Urinary bladder (tissue), 4 donors: ENCODE data around the gene DVL2. TPM values are rescaled to one million over a fixed set of nuclear protein-coding genes. Genes with fewer than 3 reads are reported as not detected.

Source experiments
- DNase-seq: peaks from one replicate; pipeline ENCODE4 v3.0.0-alpha.2; 2015; ENCODE audit errors: extremely low spot score
- H3K27ac ChIP-seq: one replicate; pipeline ENCODE4 v1.5.1; 2013; ENCODE audit warnings: low read depth, mild to moderate bottlenecking, moderate library complexity
- H3K36me3 ChIP-seq: one replicate; pipeline ENCODE4 v1.6.1; 2013; ENCODE audit warnings: mild to moderate bottlenecking, moderate library complexity; ENCODE audit not compliant: insufficient read depth
- H3K4me1 ChIP-seq: one replicate; pipeline ENCODE4 v1.6.1; 2013; ENCODE audit warnings: mild to moderate bottlenecking, moderate library complexity; ENCODE audit not compliant: insufficient read depth
- H3K4me3 ChIP-seq: one replicate; pipeline ENCODE4 v1.5.1; 2013; ENCODE audit warnings: low read depth, low read length
- WGBS: extraction: QIAGEN DNeasy Blood & Tissue Kit; methylation state at CpG from one replicate; pipeline ENCODE4 v1.1.7; 2013; 5-methylcytosine and 5-hydroxymethylcytosine counted together
- polyA plus RNA-seq: library from polyadenylated mRNA; stranded (reverse); fragments of 200-250 nt; gene quantifications from one replicate; pipeline ENCODE4 v1.2.3, GENCODE V29; 2013
- total RNA-seq: library from RNA; depleted of rRNA; stranded (reverse); fragments of >200 nt; gene quantifications from one replicate; pipeline ENCODE4 v1.2.3, GENCODE V29; 2014
- donor health status: healthy with polysubstance abuse.
- donor health status: healthy.

Gene DVL2
- total and polyA plus RNA-seq, 2 donors: 41.5 to 45.5 TPM

DNA sequence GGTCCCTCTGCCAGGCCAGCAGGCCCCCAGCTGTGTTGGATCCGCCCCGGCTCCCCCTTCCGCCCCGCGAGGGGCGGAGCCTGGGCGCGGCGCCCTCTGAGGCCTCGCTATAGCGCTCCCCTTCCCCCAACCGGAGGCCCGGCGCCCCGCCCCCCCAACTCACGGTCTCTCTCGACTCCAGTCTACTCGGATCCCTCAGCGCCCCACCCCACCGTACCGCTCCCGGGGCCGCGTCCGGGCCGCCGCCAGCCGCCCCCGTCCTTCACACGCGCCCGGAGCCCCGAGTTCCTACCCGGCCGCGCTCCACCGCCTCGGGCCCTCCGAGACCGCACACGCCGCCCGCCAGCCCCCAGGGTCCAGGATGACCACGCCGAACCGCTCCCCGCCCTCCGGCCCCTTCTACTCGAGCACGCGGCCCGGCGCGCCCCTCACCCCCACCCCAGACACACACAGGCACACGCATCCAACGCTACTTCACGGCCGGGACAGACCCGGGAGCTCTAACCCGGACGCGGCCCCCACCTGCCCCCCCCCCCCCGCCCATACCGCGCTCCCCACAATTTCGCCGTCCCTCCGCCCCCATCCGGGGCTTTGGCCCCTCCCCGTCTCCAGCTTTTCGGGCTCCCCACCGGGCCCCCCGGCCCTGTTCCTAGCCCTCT, 3.6 kb upstream of the DVL2 start:
- peak overlapping the region; percentile 97 for H3K27ac ChIP-seq
- H3K4me1 ChIP-seq: no peaks in the 10 kb centered on the region
- DNase-seq: no peak
- WGBS: 1% methylated on average over 73 of the region's 73 CpGs
- no peaks in the 10 kb centered on the region for H3K36me3 ChIP-seq
- H3K4me3 ChIP-seq: peak overlapping the region; percentile 92

DNA sequence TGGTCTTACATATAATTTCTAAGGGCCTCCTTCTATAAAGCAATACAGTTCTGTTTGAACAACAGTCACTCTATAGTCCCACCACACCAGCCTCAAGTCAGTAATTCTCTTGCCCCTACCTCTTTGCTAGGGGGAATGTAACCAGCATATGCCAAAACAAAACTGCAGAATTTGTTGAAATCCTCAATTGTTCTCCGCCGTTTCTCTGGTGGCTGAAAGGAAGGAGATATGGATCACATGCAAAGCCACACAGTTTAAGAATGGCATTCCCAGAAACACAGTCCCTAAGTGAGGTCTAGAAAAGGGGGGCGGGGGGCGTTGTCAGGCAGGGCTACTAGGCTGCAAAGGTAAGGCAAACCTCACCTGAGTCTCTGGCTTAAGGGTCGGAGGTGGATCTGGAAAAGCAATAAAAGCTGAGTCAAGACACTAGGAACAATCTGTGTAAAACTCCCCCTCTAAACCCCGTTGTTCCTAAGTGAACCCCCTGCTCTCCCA, 3.0 kb upstream of the DVL2 start:
- 32% methylated on average over 6 of the region's 6 CpGs for WGBS
- no peaks in the 10 kb centered on the region for H3K36me3 ChIP-seq
- H3K27ac ChIP-seq: peak overlapping the region; percentile 97
- peak overlapping the region; percentile 92 for H3K4me3 ChIP-seq
- H3K4me1 ChIP-seq: no peaks in the 10 kb centered on the region
- no peak for DNase-seq

DNA sequence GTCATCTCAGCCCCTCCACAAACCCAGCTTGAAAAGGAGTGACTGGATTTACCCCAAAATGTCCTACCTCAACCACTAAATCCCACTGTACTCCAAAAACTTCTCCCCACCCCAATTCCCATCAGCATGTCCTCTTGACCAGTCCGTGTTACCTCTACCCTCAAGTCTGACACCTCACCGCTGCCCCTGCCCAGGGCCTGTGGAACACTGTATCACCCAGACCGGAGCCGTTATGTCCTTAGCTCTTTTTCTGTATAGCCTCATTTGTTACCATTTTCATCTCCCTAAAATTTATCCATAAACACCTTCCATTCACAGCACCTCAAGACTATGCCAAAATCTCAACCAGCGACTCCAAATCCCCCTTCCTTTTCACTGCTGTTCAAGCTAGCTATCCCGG, 2.5 kb upstream of the DVL2 start:
- no peak for DNase-seq
- Histone ChIP-seq H3K27ac (no peak overlapping the region), H3K4me1 (no peaks in the 10 kb centered on the region), H3K36me3 (no peaks in the 10 kb centered on the region), H3K4me3 (no peak overlapping the region)
- 85% methylated on average over 6 of the region's 6 CpGs for WGBS

DNA sequence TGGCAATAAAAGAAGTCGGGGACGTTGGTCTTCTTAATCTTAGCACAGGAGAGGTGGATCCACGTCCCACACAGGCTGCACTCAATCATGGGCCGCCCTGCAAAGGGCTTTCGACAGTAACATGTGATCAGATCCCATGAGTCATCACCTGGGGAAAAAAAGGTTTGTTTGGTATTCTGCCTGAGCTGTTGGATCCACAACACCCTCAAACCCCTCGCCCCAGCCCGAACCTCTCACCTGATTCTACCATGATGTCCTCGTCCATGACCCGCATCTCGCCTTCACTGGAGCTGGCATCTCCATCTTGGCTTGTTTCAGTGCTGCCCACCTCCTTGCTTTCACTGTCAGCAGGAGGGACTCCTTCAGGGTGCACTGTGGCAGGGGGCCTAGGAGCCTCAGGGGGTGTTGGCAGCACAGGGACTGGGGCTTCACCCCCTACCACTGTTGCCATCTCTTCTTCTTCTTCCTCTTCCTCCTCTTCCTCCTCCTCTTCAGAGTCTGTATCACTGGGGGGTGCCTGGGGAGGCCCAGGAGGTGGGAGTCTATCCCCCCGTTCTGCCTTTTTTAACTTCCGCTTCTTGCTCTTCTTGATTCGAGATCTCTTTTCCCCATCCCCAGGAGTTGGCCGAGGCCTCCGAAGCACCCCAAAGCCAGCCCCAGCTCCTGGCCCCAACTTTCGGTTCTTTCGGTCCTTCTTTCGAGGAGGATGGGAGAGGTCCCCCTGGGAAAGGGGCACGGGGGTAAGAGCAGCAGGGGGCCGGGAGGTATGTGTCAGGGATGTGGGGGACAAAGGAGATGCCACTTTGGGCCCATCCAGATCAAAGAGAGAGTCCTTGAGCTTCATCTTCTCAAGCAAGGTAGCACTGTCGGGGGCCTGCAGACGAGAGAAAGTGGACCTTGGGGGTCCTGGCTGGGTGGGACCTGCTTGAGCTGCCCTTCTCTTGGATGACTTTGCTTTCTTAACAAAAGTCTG, 1.7 kb upstream of the DVL2 start:
- Histone ChIP-seq H3K27ac (no peak overlapping the region), H3K36me3 (no peaks in the 10 kb centered on the region), H3K4me1 (no peaks in the 10 kb centered on the region), H3K4me3 (no peak overlapping the region)
- no peak for DNase-seq
- WGBS: 83% methylated on average over 22 of the region's 22 CpGs

DNA sequence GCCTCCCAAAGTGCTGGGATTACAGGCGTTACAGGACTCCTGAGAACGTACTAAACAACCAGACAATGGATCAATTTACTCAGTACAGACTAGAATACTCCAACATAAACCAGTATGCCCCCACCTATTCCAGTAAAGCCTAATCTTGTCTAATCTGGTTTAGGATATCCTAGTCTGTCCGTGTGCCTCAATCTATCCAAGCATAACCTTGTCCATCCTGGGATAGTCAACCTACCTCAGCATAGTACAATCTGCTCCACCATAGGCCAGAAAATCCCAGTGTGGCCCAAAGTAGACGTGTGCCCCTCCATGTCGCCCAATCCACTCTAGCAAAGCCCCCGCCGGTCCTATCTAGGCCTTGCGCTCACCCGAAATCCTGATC, 625 bp downstream of the DVL2 start:
- Histone ChIP-seq H3K27ac (peak overlapping the region; percentile 90), H3K36me3 (peaks cover 7% of the 10 kb centered on the region), H3K4me3 (peak overlapping the region; percentile 81), H3K4me1 (no peaks in the 10 kb centered on the region)
- no peak for DNase-seq
- 2% methylated on average over 9 of the region's 9 CpGs for WGBS

DNA sequence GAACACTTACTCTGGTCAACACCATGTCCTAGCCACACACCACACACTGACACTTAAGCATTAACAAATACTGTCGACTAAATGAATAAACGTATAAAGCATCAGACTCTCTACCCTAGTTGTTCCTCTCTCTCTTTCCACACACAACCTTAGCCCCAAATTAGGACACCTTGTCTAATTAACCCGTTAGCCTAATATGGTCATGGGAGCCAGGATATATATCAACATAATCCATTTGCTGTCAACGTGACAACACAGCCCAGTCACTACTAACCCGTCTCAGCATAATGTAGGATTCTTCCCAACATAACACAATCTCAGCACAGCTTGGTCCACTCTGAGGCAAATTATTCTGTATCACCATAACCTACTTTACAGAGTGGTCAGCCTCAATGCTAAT, 2.2 kb downstream of the DVL2 start:
- 73% methylated on average over 5 of the region's 5 CpGs for WGBS
- no peak for DNase-seq
- Histone ChIP-seq H3K4me1 (no peaks in the 10 kb centered on the region), H3K27ac (no peak overlapping the region), H3K4me3 (no peak overlapping the region), H3K36me3 (peaks cover 7% of the 10 kb centered on the region)

DNA sequence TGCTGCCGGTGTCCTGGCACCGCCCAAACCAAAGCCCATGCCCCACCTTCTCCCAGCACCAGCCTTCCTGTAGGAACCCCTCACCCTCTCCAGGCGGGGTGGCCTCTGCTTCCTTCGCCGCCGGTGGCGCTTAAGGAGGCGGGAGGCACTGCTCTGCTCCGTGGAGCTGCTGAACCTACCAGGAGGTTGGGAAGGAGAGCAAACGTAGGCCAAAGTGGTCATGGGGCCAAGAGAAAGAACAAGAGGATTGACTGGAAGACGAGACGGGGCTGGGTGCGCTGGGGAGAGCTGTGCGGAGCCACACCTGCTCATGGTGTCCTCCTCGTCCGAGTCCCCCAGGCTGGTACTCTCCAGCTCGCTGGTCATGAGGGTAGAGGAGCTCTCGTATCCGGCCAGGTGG, 4.8 kb downstream of the DVL2 start:
- DNase-seq: no peak
- WGBS: 94% methylated on average over 19 of the region's 19 CpGs
- Histone ChIP-seq H3K27ac (no peak overlapping the region), H3K4me1 (no peaks in the 10 kb centered on the region), H3K36me3 (peaks cover 7% of the 10 kb centered on the region), H3K4me3 (no peak overlapping the region)

DNA sequence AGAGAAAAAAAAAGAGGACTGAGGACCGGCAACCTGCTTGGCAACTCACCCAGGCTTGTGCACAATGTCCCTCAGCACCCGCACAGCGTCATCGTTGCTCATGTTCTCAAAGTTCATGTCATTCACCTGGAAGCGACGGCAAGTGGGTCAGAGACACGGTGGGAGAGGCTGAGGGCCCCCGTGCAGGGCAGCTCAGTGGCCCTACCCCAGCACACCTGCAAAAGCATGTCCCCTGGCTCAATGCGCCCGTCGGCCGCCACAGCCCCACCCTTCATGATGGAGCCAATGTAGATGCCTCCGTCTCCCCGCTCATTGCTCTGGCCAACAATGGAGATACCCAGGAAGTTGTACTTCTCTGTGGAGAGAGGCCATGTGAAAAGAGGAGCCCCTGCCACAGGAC, 5.4 kb downstream of the DVL2 start:
- no peak overlapping the region for H3K4me3 ChIP-seq
- no peak for DNase-seq
- H3K36me3 ChIP-seq: peaks cover 7% of the 10 kb centered on the region
- WGBS: 90% methylated on average over 14 of the region's 14 CpGs
- H3K27ac ChIP-seq: no peak overlapping the region
- no peaks in the 10 kb centered on the region for H3K4me1 ChIP-seq

DNA sequence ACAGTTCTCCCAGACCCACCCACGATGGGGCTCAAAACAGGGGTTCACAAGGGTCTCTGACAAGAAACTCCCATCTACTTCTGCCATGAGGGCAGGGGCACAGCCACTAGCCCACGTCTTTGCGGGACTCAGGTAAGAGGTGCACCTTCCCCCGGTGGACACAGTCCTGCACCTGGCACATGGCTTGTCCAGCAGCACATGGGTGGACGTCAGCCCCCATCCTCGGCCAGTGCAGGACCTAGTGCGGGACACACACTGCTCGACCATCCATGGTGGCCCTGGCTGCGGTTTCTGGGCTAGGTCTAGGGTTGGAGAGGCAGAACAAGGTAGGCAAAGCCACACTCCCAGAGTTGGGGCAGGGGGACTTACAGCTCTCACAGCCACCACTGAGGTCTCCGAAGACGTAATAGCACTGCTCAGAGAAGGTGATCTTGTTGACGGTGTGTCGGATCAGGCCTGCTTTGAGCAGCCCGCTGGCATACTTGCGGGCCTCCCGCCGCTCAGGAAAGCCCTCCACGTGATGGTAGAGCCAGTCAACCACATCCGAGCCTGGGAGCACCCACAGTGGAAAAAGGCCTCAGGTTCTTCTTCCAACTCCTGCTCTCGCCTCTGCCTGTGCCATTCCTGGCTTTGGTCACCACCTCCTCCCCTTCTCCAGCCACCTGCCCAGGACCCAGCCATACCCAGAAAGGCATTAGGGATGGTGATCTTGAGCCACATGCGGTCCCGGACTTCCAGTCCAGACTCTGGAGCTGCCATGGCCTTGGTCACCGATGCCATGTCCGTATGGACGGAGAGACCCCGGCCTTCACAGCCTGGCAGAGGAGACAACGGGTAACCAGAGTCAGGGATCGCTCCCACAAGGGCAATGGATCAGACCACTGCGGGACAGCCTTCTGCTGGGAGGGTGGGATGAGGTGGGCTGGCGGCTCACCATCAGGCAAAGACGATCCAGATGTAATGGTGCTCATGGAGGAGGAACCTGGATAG, 7.3 kb downstream of the DVL2 start:
- Histone ChIP-seq H3K36me3 (peaks cover 7% of the 10 kb centered on the region), H3K27ac (no peak overlapping the region), H3K4me3 (no peak overlapping the region), H3K4me1 (no peaks in the 10 kb centered on the region)
- 92% methylated on average over 31 of the region's 31 CpGs for WGBS
- DNase-seq: no peak

DNA sequence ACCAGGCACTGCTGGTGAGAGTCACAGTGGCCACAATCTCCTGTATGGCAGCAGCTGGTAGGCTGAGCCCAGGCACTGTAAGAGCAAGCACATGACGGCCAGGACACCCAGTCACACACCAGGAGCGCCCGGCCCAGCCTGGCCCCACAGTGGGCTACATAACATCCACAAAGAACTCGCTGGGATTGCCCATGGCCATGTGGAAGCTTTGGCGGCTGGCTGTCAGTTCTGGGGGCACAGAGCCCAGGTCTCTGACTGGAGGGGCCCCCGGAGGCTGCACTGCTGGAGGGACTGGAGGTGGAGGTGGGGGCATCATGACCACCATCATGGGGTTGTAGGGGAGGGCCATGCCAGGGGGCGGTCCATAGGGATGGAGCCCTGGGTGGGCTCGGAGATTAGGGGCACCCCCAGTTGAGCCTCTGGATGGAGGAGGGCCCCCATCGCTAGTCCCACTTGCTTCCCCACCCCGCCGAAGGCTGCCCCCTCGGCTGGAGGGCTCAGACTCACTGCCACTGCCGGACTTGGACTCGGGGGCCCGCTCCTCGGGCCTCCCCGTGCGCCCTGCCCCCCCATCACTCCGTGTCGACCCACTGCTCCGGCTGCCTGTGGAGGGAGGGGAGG, 8.5 kb downstream of the DVL2 start:
- Histone ChIP-seq H3K4me1 (peaks cover 2% of the 10 kb centered on the region), H3K36me3 (peaks cover 7% of the 10 kb centered on the region), H3K27ac (no peak overlapping the region), H3K4me3 (no peak overlapping the region)
- 79% methylated on average over 21 of the region's 21 CpGs for WGBS
- no peak for DNase-seq

DNA sequence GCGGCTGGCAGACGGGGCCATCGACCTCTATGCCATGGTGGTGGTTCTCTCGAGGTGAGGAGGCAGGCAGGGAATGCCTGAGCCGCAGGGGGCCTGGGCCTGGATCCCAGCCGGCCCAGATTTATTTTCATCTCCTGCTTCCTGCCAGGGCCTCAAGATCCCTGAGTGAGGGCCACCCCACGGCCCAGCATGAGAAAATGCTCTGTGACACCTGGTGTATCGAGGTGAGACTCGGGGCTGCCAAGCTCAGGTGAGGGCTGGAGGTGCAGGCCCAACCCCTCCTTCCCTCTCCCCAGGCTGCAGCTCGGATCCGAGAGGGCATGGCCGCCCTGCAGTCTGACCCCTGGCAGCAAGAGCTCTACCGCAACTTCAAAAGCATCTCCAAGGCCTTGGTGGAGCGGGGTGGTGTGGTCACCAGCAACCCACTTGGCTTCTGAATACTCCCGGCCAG, 9.6 kb downstream of the DVL2 start:
- DNase-seq: no peak
- no peak overlapping the region for H3K27ac ChIP-seq
- H3K4me3 ChIP-seq: no peak overlapping the region
- WGBS: 66% methylated on average over 15 of the region's 15 CpGs
- H3K36me3 ChIP-seq: peaks cover 5% of the 10 kb centered on the region
- peaks cover 4% of the 10 kb centered on the region for H3K4me1 ChIP-seq

DNA sequence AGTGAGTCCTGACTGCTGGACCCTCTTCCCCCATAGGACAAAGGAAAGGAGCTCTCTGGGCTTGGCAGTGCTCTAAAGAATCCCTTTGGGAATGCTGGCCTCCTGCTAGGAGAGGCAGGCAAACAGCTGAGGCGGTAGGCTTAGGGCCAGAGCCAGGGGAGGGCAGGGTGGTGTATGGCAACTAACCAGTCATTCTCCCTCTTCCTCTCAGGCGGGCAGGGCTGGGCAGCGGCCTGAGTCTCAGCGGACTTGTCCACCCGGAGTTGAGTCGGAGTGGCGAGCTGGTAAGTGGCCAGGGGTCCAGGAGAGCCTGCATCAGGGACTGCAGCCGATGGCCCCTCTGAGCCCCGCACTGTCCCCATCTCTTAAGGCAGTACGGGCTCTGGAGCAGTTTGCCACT, 10.2 kb downstream of the DVL2 start:
- no peak for DNase-seq
- Histone ChIP-seq H3K36me3 (peaks cover 3% of the 10 kb centered on the region), H3K4me1 (peaks cover 4% of the 10 kb centered on the region), H3K27ac (no peak overlapping the region), H3K4me3 (no peak overlapping the region)
- 80% methylated on average over 10 of the region's 10 CpGs for WGBS

DNA sequence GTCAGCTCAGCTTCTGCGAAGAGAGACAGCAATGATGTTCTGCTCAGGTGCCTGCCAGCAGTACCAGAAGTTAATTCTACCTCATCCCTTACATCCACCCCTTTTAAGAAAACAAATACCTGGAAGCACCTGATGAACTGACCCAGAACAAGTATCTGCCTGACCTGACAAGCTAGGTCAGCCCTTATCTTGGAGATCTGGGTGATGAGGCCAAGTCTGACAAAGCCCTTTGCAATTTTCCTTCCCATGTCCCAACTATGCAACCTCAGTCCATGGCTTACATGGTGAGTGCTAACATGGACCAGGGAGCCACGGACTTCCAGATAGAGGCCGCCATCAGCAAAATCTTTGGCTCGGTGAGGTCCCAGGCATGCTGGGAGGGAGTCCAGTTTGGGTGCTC, 10.9 kb downstream of the DVL2 start:
- DNase-seq: no peak
- no peak overlapping the region for H3K27ac ChIP-seq
- whole genome bisulfite sequencing: 69% methylated on average over 4 of the region's 4 CpGs
- peaks cover 4% of the 10 kb centered on the region for H3K4me1 ChIP-seq
- no peaks in the 10 kb centered on the region for H3K36me3 ChIP-seq
- no peak overlapping the region for H3K4me3 ChIP-seq
